ENCODE measurements around the gene SLC51A. TPM values are rescaled to one million over a fixed set of nuclear protein-coding genes. Genes with fewer than 3 reads are reported as not detected.

The SLC51A gene
- total and polyA plus RNA-seq, 9 of the 15 experiments (the other 6 are each of a cell fraction or from before 2014, with no cell fraction given), result 0.35 to 0.38 TPM; not detected in 7

DNA sequence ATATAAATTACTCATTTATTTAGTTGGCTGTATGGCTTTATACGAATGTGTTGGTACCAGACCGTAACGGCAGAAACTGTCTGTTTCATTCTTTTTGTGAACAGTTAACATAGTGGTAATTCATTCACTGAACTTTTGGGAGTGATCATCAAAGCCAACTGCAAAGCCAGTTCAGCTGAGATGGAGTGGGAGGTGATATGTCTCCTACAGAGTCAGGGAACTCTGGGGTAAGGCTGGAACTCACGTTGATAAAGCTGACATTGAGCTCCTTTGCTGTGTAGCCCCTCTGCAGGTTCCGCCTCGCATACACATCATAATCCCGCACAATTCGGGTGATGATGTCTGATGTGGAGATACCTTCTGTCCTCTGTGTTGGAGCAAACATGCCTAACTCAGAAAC lies 25.4 kb downstream of the SLC51A start:
- FAIRE-seq, result peak; percentile 48
- ATAC-seq, result no peak
- Histone ChIP-seq H3K36me3 (ENCODE audit: control insufficient read depth, insufficient read depth, low read length) (peaks cover 72% of the 10 kb centered on the region), H3K4me2 (ENCODE audit: insufficient read depth, low read length) (no peak overlapping the region), H3K4me3 (no peak overlapping the region), H4K20me1 (replicated peaks; ENCODE audit: control insufficient read depth, insufficient read depth, low read length) (no peaks in the 10 kb centered on the region), H3K27me3 (ENCODE audit: control insufficient read depth in 2 of 2, insufficient read depth in 2 of 2, low read length in 2 of 2) (no peaks in the 10 kb centered on the region), H3K9me1 (ENCODE audit: control insufficient read depth, insufficient read depth, low read length) (no peaks in the 10 kb centered on the region), H3K27ac (ENCODE audit: extremely low read depth, low read depth, low read length) (no peak overlapping the region), H3K4me1 (replicated peaks in 1 of 2; ENCODE audit: control insufficient read depth in 2 of 2, insufficient read depth in 2 of 2, low read length in 2 of 2) (peaks cover 0 to 9% of the 10 kb centered on the region in 2 experiments; a peak in 2 of 5 replicates), H2AFZ (ENCODE audit: low read depth, low read length) (no peak overlapping the region), H3K79me2 (ENCODE audit: control insufficient read depth, insufficient read depth, low read length) (no peaks in the 10 kb centered on the region), H3K9me3 (replicated peaks; ENCODE audit: control insufficient read depth, insufficient read depth, low read depth, low read length) (no peaks in the 10 kb centered on the region), H3K9ac (ENCODE audit: insufficient read depth in 1 of 2, low read depth in 2 of 2, low read length in 2 of 2) (no peak overlapping the region)
- ChIA-PET POLR2A (interaction anchor here (0.7 kb wide), 1 partner anchor 13 kb away, joined by 3 read pairs; no protein-coding TSS in a partner anchor), CTCF (ENCODE audit: low intra/inter-chr PET ratio) (no interaction called here)
- in situ Hi-C loops (cut with MboI) (no loop called here), intact Hi-C loops (cut with micrococcal nuclease) (no loop called here)
- WGBS (ENCODE audit: insufficient coverage, low coverage, missing lambda C conversion rate), result 93% methylated on average over 8 of the region's 8 CpGs
- no TSS peak for BruUV-seq (replicated peaks)
- no peak for DNase-seq (ENCODE audit: extremely low read depth in 1 of 4, low spot score in 3 of 4)
- no peak for TF ChIP-seq NCOA6 (IDR thresholded peaks at IDR 0.05)
- TF ChIP-seq, protein P1, sequence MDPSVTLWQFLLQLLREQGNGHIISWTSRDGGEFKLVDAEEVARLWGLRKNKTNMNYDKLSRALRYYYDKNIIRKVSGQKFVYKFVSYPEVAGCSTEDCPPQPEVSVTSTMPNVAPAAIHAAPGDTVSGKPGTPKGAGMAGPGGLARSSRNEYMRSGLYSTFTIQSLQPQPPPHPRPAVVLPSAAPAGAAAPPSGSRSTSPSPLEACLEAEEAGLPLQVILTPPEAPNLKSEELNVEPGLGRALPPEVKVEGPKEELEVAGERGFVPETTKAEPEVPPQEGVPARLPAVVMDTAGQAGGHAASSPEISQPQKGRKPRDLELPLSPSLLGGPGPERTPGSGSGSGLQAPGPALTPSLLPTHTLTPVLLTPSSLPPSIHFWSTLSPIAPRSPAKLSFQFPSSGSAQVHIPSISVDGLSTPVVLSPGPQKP (CRISPR knock-in tag; IDR thresholded peaks at IDR 0.05), result no peak
- TF ChIP-seq ZNF584 (CRISPR knock-in tag; IDR thresholded peaks at IDR 0.05; ENCODE audit: low read depth), result no peak
- TF ChIP-seq, protein P2, sequence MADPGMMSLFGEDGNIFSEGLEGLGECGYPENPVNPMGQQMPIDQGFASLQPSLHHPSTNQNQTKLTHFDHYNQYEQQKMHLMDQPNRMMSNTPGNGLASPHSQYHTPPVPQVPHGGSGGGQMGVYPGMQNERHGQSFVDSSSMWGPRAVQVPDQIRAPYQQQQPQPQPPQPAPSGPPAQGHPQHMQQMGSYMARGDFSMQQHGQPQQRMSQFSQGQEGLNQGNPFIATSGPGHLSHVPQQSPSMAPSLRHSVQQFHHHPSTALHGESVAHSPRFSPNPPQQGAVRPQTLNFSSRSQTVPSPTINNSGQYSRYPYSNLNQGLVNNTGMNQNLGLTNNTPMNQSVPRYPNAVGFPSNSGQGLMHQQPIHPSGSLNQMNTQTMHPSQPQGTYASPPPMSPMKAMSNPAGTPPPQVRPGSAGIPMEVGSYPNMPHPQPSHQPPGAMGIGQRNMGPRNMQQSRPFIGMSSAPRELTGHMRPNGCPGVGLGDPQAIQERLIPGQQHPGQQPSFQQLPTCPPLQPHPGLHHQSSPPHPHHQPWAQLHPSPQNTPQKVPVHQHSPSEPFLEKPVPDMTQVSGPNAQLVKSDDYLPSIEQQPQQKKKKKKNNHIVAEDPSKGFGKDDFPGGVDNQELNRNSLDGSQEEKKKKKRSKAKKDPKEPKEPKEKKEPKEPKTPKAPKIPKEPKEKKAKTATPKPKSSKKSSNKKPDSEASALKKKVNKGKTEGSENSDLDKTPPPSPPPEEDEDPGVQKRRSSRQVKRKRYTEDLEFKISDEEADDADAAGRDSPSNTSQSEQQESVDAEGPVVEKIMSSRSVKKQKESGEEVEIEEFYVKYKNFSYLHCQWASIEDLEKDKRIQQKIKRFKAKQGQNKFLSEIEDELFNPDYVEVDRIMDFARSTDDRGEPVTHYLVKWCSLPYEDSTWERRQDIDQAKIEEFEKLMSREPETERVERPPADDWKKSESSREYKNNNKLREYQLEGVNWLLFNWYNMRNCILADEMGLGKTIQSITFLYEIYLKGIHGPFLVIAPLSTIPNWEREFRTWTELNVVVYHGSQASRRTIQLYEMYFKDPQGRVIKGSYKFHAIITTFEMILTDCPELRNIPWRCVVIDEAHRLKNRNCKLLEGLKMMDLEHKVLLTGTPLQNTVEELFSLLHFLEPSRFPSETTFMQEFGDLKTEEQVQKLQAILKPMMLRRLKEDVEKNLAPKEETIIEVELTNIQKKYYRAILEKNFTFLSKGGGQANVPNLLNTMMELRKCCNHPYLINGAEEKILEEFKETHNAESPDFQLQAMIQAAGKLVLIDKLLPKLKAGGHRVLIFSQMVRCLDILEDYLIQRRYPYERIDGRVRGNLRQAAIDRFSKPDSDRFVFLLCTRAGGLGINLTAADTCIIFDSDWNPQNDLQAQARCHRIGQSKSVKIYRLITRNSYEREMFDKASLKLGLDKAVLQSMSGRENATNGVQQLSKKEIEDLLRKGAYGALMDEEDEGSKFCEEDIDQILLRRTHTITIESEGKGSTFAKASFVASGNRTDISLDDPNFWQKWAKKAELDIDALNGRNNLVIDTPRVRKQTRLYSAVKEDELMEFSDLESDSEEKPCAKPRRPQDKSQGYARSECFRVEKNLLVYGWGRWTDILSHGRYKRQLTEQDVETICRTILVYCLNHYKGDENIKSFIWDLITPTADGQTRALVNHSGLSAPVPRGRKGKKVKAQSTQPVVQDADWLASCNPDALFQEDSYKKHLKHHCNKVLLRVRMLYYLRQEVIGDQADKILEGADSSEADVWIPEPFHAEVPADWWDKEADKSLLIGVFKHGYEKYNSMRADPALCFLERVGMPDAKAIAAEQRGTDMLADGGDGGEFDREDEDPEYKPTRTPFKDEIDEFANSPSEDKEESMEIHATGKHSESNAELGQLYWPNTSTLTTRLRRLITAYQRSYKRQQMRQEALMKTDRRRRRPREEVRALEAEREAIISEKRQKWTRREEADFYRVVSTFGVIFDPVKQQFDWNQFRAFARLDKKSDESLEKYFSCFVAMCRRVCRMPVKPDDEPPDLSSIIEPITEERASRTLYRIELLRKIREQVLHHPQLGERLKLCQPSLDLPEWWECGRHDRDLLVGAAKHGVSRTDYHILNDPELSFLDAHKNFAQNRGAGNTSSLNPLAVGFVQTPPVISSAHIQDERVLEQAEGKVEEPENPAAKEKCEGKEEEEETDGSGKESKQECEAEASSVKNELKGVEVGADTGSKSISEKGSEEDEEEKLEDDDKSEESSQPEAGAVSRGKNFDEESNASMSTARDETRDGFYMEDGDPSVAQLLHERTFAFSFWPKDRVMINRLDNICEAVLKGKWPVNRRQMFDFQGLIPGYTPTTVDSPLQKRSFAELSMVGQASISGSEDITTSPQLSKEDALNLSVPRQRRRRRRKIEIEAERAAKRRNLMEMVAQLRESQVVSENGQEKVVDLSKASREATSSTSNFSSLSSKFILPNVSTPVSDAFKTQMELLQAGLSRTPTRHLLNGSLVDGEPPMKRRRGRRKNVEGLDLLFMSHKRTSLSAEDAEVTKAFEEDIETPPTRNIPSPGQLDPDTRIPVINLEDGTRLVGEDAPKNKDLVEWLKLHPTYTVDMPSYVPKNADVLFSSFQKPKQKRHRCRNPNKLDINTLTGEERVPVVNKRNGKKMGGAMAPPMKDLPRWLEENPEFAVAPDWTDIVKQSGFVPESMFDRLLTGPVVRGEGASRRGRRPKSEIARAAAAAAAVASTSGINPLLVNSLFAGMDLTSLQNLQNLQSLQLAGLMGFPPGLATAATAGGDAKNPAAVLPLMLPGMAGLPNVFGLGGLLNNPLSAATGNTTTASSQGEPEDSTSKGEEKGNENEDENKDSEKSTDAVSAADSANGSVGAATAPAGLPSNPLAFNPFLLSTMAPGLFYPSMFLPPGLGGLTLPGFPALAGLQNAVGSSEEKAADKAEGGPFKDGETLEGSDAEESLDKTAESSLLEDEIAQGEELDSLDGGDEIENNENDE (IDR thresholded peaks at IDR 0.05; ENCODE audit: low read depth, low read length), result no peak
- TF ChIP-seq MAFK (IDR thresholded peaks at IDR 0.05; ENCODE audit: low read length), result no peak
- TF ChIP-seq HDAC2 (IDR thresholded peaks at IDR 0.05), result no peak
- TF ChIP-seq MYBL2 (IDR thresholded peaks at IDR 0.05; ENCODE audit: low read depth), result no peak
- no peak for TF ChIP-seq MYBL2 (CRISPR knock-in tag; IDR thresholded peaks at IDR 0.05; ENCODE audit: borderline replicate concordance)
- TF ChIP-seq TSC22D4 (tag; IDR thresholded peaks at IDR 0.05), result no peak
- TF ChIP-seq ZNF253 (CRISPR knock-in tag; conservative IDR thresholded peaks at IDR 0.05), result no peak
- TF ChIP-seq FOXP1 (CRISPR knock-in tag; IDR thresholded peaks at IDR 0.05), result no peak

Data from K562 (cell line).